Activated CD4-positive, alpha-beta T cell treated with anti-CD3 and anti-CD28 coated beads, Interleukin-2, amount 50 U/mL, for 48 hours (primary cell): ENCODE data around the gene NIM1K.

Experiments
- DNase-seq, 2 experiments: peaks; one replicate each; pipeline ENCODE4 v3.0.0-alpha.2; 2020

NIM1K gene

DNA sequence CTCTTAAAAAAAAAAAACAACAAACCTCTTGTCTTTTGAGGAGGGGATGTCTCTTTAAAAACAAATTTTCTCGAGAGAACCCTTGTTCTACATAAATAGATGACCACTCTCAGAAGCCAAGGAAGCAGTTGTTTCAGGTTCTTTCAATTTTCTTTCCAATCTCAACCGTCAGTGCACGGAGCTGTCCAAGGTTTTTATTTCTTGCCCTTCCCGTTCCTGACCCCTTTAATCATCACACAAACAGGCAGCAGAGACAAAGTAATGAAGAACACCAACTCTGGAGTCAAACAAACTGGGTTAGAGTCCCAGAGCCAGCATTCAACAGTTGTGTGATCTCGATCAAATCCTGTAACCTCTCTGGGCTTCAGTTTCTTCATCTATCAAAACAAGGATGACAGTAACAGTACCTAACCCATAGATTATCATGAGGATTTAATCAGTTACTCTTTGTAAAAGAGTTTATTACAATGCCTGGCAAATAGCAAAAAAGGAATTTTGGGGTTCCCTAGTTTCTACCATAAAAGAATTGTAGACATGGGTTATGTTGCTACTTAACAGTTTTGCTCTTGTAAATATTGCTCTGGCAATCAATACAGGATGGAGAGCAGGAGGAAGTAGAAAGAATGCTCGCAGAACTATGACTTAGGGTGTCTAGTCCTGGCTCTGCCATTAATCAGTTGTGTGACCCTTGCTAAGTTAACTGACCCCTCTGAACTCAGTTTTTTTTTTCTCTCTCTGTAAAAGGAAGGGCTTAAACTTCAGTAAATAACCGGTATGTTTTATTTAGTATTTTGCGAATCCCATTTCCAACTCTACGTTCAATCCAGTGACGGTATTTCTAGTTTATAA lies 1.0 kb upstream of the NIM1K start:
- no peak for DNase-seq

DNA sequence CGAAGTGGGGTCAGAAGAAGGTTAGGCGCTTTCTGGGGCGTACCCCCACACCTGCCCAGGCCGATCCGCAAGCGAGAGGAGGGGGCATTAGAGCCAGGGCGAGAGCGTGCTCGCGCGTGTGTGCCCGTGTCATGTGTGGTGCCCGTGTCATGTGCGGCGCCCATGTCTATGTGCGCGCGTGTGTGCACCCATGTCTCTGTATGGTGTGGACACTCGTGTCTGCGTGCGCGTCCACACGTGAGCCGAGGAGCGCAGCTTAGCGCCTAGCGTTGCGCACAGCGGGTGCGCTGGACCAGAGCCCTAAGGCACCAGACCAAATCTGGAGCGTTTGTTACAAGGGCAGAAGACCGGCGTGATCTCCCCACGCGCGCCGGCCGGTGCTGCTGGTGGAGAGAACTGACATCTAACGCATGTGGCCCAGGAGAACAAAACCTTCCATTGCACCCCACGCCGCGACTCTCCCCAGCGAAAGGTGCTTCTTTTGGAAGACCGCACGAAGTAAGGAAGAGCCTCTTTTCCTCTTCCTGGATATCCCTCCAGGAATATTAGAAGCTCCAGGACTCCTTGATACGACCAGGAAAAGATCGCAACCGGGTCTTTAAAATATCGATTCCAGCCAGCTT lies 644 bp downstream of the NIM1K start:
- DNase-seq: peak; percentile 26 to 40

- peak; percentile 47 to 57 for DNase-seq
Observed at GRCh38 chr5:43193181-43193893, 1.3 kb downstream of the NIM1K start.

DNA sequence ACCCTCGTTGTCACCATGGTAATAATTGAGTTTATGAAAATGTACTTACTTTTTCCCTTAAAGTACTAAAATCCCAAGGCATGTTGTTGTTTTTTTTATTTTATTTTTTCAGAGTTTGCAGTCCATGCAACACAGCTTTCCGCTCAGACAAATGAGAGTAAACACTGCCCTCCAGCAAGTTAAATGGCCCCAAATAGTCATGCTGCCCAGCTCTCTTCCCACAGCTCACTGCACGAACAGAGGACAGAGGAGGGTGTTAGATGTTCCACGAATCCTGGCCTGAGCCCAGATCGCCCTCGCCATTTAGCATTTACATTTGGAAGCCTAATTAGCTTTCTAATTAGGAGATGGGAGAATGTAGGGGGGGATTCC lies 1.9 kb downstream of the NIM1K start:
- DNase-seq: no peak

- no peak for DNase-seq
Observed at GRCh38 chr5:43195670-43196265, 3.7 kb downstream of the NIM1K start.

DNA sequence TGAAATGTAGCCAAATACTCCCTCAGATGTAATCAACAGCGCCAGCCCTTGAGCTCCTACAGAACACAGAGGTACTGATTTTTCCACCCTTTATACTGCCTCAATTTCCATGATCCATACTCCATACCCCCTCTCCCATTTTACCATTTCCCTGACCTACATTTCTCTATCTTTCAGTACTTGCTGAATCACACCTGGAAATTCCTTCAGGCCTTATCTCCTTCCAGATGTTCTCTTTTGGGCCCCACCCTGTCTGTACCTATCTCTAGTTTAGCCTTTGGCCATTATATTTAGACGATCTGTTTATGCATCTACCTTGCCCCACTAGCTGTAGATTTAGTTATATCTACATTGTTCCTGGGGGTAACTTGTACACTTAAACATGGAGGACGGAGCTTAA lies 5.5 kb downstream of the NIM1K start:
- DNase-seq: no peak

DNA sequence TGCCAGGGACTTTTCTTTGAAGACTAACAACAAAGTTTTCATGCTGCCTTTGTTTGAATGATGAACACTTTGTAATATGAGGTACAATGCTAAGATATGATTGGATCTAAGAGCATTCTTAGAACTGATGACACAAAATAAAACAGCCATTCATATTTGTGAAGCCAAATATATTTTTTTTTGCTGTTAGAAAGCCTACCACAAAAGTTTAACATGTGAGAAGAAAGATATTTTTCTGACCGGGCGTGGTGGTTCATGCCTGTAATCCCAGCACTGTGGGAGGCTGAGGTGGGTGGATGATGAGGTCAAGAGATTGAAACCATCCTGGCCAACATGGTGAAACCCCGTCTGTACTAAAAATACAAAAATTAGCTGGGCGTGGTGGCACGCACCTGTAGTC lies 9.4 kb downstream of the NIM1K start:
- peak; percentile 10 to 26 for DNase-seq

- no peak for DNase-seq
Observed at GRCh38 chr5:43202380-43202779, 10.4 kb downstream of the NIM1K start.

DNA sequence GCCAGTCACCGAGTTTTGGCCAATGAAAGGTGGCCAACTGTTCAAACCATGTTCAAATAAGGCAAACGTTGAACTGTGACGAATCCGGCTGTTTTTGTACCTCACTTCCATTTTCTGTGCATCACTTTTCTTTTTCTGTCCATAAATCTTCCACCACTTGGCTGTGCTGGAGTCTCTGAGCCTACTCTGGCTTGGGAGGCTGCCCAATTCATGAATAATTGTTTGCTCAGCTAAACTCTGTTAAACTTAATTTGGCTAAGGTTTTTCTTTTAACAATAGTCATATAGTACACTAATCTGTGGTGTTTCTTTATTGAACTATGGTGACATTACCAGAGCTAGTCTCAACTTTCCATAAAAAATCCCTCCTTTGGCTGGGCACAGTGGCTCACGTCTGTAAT lies 11.3 kb downstream of the NIM1K start:
- DNase-seq: no peak

DNA sequence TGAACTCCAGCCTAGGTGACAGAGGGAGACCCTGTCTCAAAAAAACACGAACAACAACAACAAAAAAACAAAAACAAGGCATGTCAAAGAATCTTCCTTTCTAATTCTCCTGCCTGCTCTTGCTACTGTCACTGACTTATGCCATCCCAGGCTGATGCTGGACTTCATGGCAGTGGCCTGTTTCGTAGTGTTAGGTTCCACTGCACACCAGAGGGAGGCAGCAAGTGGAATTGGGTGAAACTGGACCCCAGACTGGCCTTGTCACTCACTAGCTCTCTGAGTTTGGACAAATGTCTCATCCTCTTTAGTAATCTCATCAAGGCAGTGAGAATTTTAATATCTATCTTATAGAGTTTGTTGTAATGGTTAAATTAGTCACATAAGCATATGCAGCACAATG lies 12.9 kb downstream of the NIM1K start:
- no peak for DNase-seq

- DNase-seq: no peak
Observed at GRCh38 chr5:43207601-43208000, 15.6 kb downstream of the NIM1K start.

DNA sequence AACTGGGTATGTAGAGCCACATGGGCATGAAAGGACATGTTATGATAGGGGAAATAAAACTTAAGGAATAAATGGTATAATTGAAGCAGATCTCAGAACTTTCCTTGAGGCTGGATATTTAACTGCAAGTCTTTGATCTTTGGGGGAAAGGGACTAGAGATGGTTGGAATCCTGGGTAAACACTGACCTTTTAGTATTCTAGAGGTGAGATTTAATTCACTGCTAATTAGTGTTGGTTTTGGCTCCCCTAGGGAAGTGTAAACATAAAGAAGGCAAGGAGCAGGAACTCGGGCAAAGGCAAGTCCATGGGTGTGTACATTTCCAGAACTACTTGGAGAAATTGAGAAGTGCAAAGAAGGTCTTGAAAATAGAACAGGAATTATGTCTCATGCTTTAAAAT lies 16.6 kb downstream of the NIM1K start:
- DNase-seq: no peak

DNA sequence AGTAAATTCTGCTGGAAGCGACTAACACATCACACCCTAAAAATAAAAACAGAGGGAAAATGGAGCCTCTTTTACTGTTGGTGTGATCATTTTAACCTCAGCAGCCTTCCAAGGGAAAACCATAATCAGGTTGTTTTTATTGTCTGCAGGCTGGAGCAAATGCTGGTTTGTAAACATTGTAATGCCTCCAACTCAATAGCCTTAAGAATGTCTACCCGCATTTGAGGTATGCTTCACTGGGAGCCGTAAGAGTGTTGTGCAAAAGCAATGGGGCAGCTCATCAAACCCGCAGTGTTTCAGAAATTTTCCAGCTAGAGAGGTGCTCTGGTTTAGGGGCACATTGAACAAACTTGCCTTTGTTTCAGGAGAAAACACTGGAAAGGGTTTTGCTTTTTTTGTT lies 17.0 kb downstream of the NIM1K start:
- no peak for DNase-seq

DNA sequence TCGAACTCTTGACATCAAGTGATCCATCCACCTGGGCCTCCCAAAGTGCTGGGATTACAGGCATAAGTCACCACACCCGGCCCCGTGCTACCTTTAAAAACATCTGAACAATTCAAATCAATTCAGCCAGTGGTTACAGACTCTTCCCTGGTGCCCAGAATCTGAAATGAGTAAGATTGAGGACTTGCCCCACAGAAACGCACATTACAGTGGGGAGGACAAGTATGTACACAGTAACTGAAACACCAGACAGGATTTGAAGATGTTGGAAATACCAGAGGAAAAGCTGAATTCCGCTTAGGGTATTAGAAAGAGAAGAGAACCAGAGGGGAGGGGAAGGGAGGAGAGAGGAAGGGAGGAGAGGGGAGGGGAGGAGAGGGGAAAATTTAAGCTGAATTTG lies 17.8 kb downstream of the NIM1K start:
- DNase-seq: no peak

DNA sequence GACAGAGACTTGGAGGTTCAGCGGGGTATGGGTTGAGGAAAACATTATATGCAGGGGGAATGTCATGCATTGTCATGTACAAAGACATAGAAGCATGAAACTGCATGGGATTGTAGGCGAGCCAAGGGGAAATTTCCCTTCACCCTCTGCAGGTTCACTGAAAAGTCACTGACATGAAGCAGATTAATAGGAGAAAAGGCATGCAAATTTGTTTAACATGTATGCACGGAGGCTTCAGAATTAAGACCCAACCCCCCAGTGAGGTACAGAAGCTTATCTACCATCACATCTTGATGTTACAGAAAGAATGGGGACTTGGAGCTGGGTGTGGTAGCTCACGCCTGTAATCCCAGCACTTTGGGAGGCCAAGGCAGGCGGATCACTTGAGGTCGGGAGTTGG lies 18.5 kb downstream of the NIM1K start:
- DNase-seq: no peak

GRCh38 chr5:43213951-43214350 lies 21.9 kb downstream of the NIM1K start:
- no peak for DNase-seq

- no peak for DNase-seq
Observed at GRCh38 chr5:43215073-43215631, 23.1 kb downstream of the NIM1K start.

GRCh38 chr5:43216941-43217340 lies 24.9 kb downstream of the NIM1K start:
- no peak for DNase-seq

DNA sequence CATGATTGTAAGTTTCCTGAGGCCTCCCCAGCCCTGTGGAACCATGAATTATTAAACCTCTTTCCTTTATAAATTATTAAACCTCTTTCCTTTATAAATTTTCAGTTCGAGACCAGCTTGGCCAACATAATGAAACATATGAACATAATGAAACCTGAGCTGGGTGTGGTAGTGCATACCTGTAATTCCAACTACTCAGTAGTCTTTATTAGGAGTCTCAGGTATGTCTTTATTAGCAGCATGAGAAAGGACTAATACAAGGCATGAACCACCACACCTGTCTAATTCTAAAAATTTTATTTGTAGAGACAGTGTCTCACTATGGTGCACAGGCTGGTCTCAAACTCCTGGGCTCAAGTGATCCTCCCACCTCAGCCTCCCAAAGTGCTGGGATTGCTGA lies 27.1 kb downstream of the NIM1K start:
- no peak for DNase-seq

DNA sequence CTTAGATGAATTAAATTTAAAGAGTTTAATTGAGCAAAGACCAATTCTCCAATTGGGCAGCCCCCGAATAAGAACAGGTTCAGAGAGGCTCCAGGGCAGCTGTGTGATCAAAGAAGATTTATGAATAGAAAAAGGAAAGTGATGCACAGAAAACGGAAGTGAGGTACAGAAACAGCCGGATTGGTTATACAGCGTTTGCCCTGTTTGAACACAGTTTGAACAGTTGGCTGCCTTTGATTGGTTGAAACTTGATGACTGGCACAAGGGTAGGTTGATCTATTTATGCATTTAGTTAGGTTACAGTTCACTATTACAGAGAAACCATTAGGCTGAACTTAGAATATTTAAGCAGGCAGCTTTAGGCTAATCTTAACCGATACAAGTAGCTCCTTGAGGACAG lies 29.5 kb downstream of the NIM1K start:
- DNase-seq: no peak

- no peak for DNase-seq
Observed at GRCh38 chr5:43225649-43226245, 33.7 kb downstream of the NIM1K start.

- no peak for DNase-seq
Observed at GRCh38 chr5:43227655-43228054, 35.6 kb downstream of the NIM1K start.

GRCh38 chr5:43230707-43231106 lies 38.7 kb downstream of the NIM1K start:
- no peak for DNase-seq
